Left lobe of liver (tissue), 2 donors: ENCODE data around the gene CRISP3. TPM values are rescaled to one million over a fixed set of nuclear protein-coding genes. Genes with fewer than 3 reads are reported as not detected.

Source experiments
- ATAC-seq: fragments of 200-7000 bp; cut with Tn5 transposase; one replicate; pipeline ENCODE4 v1.9.1; 2020; ENCODE audit warnings: mild to moderate bottlenecking, moderate library complexity
- DNase-seq: peaks from one replicate; pipeline ENCODE4 v3.0.0-alpha.2; 2020; ENCODE audit warnings: low spot score
- total RNA-seq: library from RNA; stranded (reverse); gene quantifications from one replicate; pipeline ENCODE4 v1.2.1, GENCODE V29; 2021
- donor health status: DM: no; HTN: no; CAD: no; lungs with moderate emphysema.
- donor health status: DM: no; HTN: yes; CAD: no.

Gene CRISP3
- total RNA-seq, 1 donor from 2014 or later: 0.13 TPM

DNA sequence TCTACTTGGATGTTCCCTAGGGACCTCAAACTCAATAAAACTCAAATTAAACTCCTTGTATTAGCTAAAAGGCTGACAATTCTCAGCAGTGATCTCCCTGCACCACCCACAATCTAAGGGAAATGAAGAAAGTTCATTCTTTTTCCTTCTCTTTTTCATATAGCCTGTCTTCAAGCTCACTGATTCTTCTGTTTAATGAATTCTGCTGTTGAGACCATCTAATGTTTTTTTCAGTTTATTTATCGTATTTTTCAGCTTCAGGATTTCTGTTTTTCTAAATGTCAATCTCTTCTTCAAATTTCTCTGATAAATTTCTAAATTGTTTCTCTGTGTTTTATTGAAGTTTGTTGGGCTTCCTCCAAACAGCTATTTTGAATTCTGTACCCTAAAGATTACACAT lies 50.7 kb downstream of the CRISP3 start:
- no peak for ATAC-seq
- DNase-seq: no peak

DNA sequence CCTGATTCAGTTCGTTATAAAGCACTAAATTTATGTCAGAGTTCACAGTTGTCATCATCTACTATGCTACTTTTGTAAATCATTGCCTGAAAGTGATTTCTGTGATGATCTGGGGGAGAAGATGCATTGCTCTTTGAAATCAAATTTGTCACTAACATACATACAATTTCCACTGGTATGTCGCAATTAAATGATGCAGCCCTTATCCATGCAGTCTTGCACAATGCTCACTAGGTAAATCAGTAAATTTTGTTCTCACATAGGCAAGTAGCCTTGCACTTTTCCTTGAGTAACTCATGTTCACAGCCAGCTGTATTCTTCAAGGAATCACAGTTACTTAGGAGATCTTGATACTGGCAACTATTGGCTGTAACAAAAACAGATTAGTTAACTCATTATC lies 51.7 kb downstream of the CRISP3 start:
- DNase-seq: no peak
- no peak for ATAC-seq

Other genes starting within 250 kb of the CRISP3 start
- not detected for gene GLYATL3, start 244.5 kb downstream of the CRISP3 start, total RNA-seq
- 0.48 TPM for gene C6orf141, start 193.7 kb downstream of the CRISP3 start, total RNA-seq
- 0.38 TPM for gene RHAG, start 107.5 kb downstream of the CRISP3 start, total RNA-seq
- not detected for gene CRISP2, start 30.8 kb downstream of the CRISP3 start, total RNA-seq
- not detected for gene PGK2, start 42.9 kb upstream of the CRISP3 start, total RNA-seq
- not detected for gene CRISP1, start 122.1 kb upstream of the CRISP3 start, total RNA-seq
- not detected for gene DEFB114, start 219.8 kb upstream of the CRISP3 start, total RNA-seq
- not detected for gene DEFB113, start 225.2 kb upstream of the CRISP3 start, total RNA-seq